Hepatocyte (in vitro differentiated cells): ENCODE data around the gene MGMT.

Experiments used
- EZH2phosphoT487 ChIP-seq: fragments of 200-600 bp; sonication (generic); IDR thresholded peaks from one replicate; pipeline ENCODE4 v1.6.1; 2018; ENCODE audit warnings: antibody characterized with exemption, mild to moderate bottlenecking, low read depth, moderate library complexity; ENCODE audit not compliant: unreplicated experiment, severe bottlenecking
- TF ChIP-seq, protein P1 (sequence below): fragments of 200-600 bp; sonication (generic); IDR thresholded peaks from 2 replicates; pipeline ENCODE4 v1.5.1; 2016; ENCODE audit warnings: antibody characterized with exemption, mild to moderate bottlenecking; ENCODE audit not compliant: poor library complexity

DNA sequence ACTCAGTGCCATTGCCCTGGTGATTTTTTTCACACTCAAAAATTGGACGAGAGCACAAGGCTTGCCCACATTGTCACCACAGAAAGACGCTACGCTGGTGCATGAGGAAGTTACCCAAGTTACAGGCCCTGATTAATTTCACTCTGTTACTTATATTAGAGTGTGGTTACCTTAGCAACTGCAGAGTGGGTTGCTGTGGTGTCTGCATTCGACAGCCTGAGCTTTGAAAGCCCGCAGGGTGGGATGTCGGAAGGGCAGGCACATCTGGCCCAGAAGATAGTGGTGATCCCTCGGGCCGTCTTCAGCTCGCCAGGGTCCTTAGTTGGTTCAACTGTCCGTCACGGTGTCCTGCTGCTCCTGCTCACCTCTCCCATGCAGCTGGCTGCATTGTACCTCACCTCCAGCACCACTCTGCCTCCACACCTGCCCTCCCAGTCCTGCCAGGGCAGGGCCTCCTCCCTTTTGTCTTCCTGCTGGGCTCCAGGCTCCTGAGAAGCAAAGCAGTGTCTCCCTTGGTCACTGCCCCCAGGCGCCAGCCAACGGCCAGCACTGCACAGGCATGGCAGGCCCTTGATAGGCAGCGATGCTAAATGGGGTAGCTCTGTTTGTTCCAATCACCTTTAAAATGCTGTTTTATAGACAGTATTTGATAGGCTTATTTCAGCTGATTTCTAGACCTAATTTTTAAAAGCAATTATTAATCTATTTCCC lies 329.8 kb downstream of the MGMT start:
- TF ChIP-seq, protein P1, sequence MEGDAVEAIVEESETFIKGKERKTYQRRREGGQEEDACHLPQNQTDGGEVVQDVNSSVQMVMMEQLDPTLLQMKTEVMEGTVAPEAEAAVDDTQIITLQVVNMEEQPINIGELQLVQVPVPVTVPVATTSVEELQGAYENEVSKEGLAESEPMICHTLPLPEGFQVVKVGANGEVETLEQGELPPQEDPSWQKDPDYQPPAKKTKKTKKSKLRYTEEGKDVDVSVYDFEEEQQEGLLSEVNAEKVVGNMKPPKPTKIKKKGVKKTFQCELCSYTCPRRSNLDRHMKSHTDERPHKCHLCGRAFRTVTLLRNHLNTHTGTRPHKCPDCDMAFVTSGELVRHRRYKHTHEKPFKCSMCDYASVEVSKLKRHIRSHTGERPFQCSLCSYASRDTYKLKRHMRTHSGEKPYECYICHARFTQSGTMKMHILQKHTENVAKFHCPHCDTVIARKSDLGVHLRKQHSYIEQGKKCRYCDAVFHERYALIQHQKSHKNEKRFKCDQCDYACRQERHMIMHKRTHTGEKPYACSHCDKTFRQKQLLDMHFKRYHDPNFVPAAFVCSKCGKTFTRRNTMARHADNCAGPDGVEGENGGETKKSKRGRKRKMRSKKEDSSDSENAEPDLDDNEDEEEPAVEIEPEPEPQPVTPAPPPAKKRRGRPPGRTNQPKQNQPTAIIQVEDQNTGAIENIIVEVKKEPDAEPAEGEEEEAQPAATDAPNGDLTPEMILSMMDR = no peak
- no peak for TF ChIP-seq EZH2phosphoT487
